ENCODE data around the gene NABP2.

Gene NABP2

GRCh38 chr12:56223571-56224101 lies 506 bp upstream of the NABP2 start:
- DNase-seq: no peak
- Mint-ChIP-seq H3K27me3 (no peaks in the 10 kb centered on the region), H3K9me3 (no peaks in the 10 kb centered on the region), H3K27ac (peak overlapping the region; percentile 95), H3K4me1 (ENCODE audit: low read depth) (peaks cover 46% of the 10 kb centered on the region), H3K4me3 (peak overlapping the region; percentile 93), H3K36me3 (ENCODE audit: low read depth) (peaks cover 53% of the 10 kb centered on the region)

- Mint-ChIP-seq H3K4me3 (peak overlapping the region; percentile 93), H3K36me3 (ENCODE audit: low read depth) (peaks cover 65% of the 10 kb centered on the region), H3K4me1 (ENCODE audit: low read depth) (peaks cover 45% of the 10 kb centered on the region), H3K27me3 (no peaks in the 10 kb centered on the region), H3K27ac (peak overlapping the region; percentile 95), H3K9me3 (no peaks in the 10 kb centered on the region)
- no peak for DNase-seq
Observed at GRCh38 chr12:56224954-56225353, 812 bp downstream of the NABP2 start.

- H3K9me3 Mint-ChIP-seq: no peaks in the 10 kb centered on the region
- H3K27me3 Mint-ChIP-seq: no peaks in the 10 kb centered on the region
- no peak overlapping the region for H3K27ac Mint-ChIP-seq
- no peak for DNase-seq
- peaks cover 16% of the 10 kb centered on the region for H3K4me1 Mint-ChIP-seq (ENCODE audit: low read depth)
- H3K4me3 Mint-ChIP-seq: no peak overlapping the region
- peaks cover 51% of the 10 kb centered on the region for H3K36me3 Mint-ChIP-seq (ENCODE audit: low read depth)
Observed at GRCh38 chr12:56229082-56229481, 4.9 kb downstream of the NABP2 start.

- H3K9me3 Mint-ChIP-seq: no peaks in the 10 kb centered on the region
- H3K27me3 Mint-ChIP-seq: no peaks in the 10 kb centered on the region
- peak within 1 kb of the TSS; percentile 27 for H3K27ac Mint-ChIP-seq
- no peak for DNase-seq
- peaks cover 12% of the 10 kb centered on the region for H3K4me1 Mint-ChIP-seq (ENCODE audit: low read depth)
- no peak within 1 kb of the TSS for H3K4me3 Mint-ChIP-seq
- peaks cover 44% of the 10 kb centered on the region for H3K36me3 Mint-ChIP-seq (ENCODE audit: low read depth)
Observed at GRCh38 chr12:56229916-56230431, 5.8 kb downstream of the NABP2 start, which contains the start of gene SLC39A5. TSS of gene SLC39A5 (plus strand) at chr12:56230051. CDS start at chr12:56231275, 1,224 bp downstream.

GRCh38 chr12:56230432-56231183 lies 6.5 kb downstream of the NABP2 start:
- Mint-ChIP-seq H3K27me3 (no peaks in the 10 kb centered on the region), H3K27ac (no peak overlapping the region), H3K4me1 (ENCODE audit: low read depth) (peaks cover 6% of the 10 kb centered on the region), H3K9me3 (no peaks in the 10 kb centered on the region), H3K4me3 (no peak overlapping the region), H3K36me3 (ENCODE audit: low read depth) (peaks cover 37% of the 10 kb centered on the region)
- no peak for DNase-seq

GRCh38 chr12:56231184-56231582 lies 7.0 kb downstream of the NABP2 start:
- Mint-ChIP-seq H3K27ac (no peak overlapping the region), H3K9me3 (no peaks in the 10 kb centered on the region), H3K4me3 (no peak overlapping the region), H3K36me3 (ENCODE audit: low read depth) (peaks cover 32% of the 10 kb centered on the region), H3K4me1 (ENCODE audit: low read depth) (peaks cover 2% of the 10 kb centered on the region), H3K27me3 (no peaks in the 10 kb centered on the region)
- no peak for DNase-seq

GRCh38 chr12:56234746-56235436 lies 10.7 kb downstream of the NABP2 start:
- no peaks in the 10 kb centered on the region for H3K4me1 Mint-ChIP-seq (ENCODE audit: low read depth)
- peaks cover 19% of the 10 kb centered on the region for H3K36me3 Mint-ChIP-seq (ENCODE audit: low read depth)
- no peaks in the 10 kb centered on the region for H3K27me3 Mint-ChIP-seq
- H3K9me3 Mint-ChIP-seq: no peaks in the 10 kb centered on the region
- DNase-seq: no peak
- H3K4me3 Mint-ChIP-seq: no peak overlapping the region
- no peak overlapping the region for H3K27ac Mint-ChIP-seq

GRCh38 chr12:56236091-56236490 lies 11.9 kb downstream of the NABP2 start:
- Mint-ChIP-seq H3K27me3 (no peaks in the 10 kb centered on the region), H3K4me3 (no peak overlapping the region), H3K27ac (no peak overlapping the region), H3K9me3 (no peaks in the 10 kb centered on the region), H3K4me1 (ENCODE audit: low read depth) (no peaks in the 10 kb centered on the region), H3K36me3 (ENCODE audit: low read depth) (peaks cover 27% of the 10 kb centered on the region)
- no peak for DNase-seq

GRCh38 chr12:56236985-56237384 lies 12.8 kb downstream of the NABP2 start:
- Mint-ChIP-seq H3K27ac (no peak overlapping the region), H3K4me1 (ENCODE audit: low read depth) (no peaks in the 10 kb centered on the region), H3K9me3 (no peaks in the 10 kb centered on the region), H3K27me3 (no peaks in the 10 kb centered on the region), H3K4me3 (no peak overlapping the region), H3K36me3 (ENCODE audit: low read depth) (peaks cover 36% of the 10 kb centered on the region)
- DNase-seq: no peak

GRCh38 chr12:56237552-56237951 lies 13.4 kb downstream of the NABP2 start:
- Mint-ChIP-seq H3K36me3 (ENCODE audit: low read depth) (peaks cover 42% of the 10 kb centered on the region), H3K4me1 (ENCODE audit: low read depth) (no peaks in the 10 kb centered on the region), H3K27me3 (no peaks in the 10 kb centered on the region), H3K27ac (no peak overlapping the region), H3K4me3 (no peak overlapping the region), H3K9me3 (no peaks in the 10 kb centered on the region)
- DNase-seq: no peak

- Mint-ChIP-seq H3K27me3 (no peaks in the 10 kb centered on the region), H3K36me3 (ENCODE audit: low read depth) (peaks cover 73% of the 10 kb centered on the region), H3K27ac (peak overlapping the region; percentile 67), H3K4me3 (no peak overlapping the region), H3K9me3 (no peaks in the 10 kb centered on the region), H3K4me1 (ENCODE audit: low read depth) (no peaks in the 10 kb centered on the region)
- no peak for DNase-seq
Observed at GRCh38 chr12:56241424-56242303, 17.5 kb downstream of the NABP2 start.

- Mint-ChIP-seq H3K27ac (no peak overlapping the region), H3K4me3 (no peak overlapping the region), H3K27me3 (no peaks in the 10 kb centered on the region), H3K9me3 (no peaks in the 10 kb centered on the region), H3K4me1 (ENCODE audit: low read depth) (no peaks in the 10 kb centered on the region), H3K36me3 (ENCODE audit: low read depth) (peaks cover 82% of the 10 kb centered on the region)
- DNase-seq: no peak
Observed at GRCh38 chr12:56242986-56243385, 18.8 kb downstream of the NABP2 start.

- no peak for DNase-seq
- Mint-ChIP-seq H3K27ac (peak overlapping the region; percentile 33), H3K4me3 (no peak overlapping the region), H3K36me3 (ENCODE audit: low read depth) (peaks cover 89% of the 10 kb centered on the region), H3K27me3 (no peaks in the 10 kb centered on the region), H3K4me1 (ENCODE audit: low read depth) (no peaks in the 10 kb centered on the region), H3K9me3 (no peaks in the 10 kb centered on the region)
Observed at GRCh38 chr12:56243731-56244181, 19.6 kb downstream of the NABP2 start.

- no peak for DNase-seq
- no peaks in the 10 kb centered on the region for H3K27me3 Mint-ChIP-seq
- H3K27ac Mint-ChIP-seq: no peak overlapping the region
- no peaks in the 10 kb centered on the region for H3K4me1 Mint-ChIP-seq (ENCODE audit: low read depth)
- no peaks in the 10 kb centered on the region for H3K9me3 Mint-ChIP-seq
- H3K4me3 Mint-ChIP-seq: no peak overlapping the region
- H3K36me3 Mint-ChIP-seq (ENCODE audit: low read depth): peaks cover 90% of the 10 kb centered on the region
Observed at GRCh38 chr12:56244494-56244893, 20.4 kb downstream of the NABP2 start.
